GM10248 (cell line): ENCODE data around the gene S100A10.

Experiments used
- CTCF ChIA-PET: fragments of 300-600 bp; sonication (Branson Sonifier 250); formaldehyde crosslinking; extraction: SDS; loops from one replicate; lab custom pipeline; 2021; ENCODE audit warnings: antibody characterized with exemption; lab: Yijun Ruan, JAX
- POLR2A ChIA-PET: fragments of 350-650 bp; sonication (Branson Sonifier 250); formaldehyde crosslinking; extraction: SDS; loops from one replicate; lab custom pipeline; 2020; ENCODE audit warnings: antibody characterized with exemption; lab: Yijun Ruan, JAX
- DNase-seq: peaks from one replicate; pipeline ENCODE4 v3.0.0; 2012; ENCODE audit errors: extremely low spot score
- CTCF ChIP-seq: IDR thresholded peaks from 2 replicates; pipeline ENCODE4 v1.5.1; 2012; ENCODE audit warnings: mild to moderate bottlenecking, low read depth; ENCODE audit errors: extremely low read depth, missing control alignments, control extremely low read depth

S100A10 gene

GRCh38 chr1:151993734-151994496 lies at the start of gene S100A10:
S100A10 (minus strand) TSS chr1:151993859; CDS start chr1:151986230, 7,629 bp downstream.
- ChIA-PET POLR2A (no interaction called here), CTCF (interaction anchor here (1.2 to 2.0 kb wide), 3 partner anchors 8 to 60 kb away, joined by 3 to 7 read pairs (median 5); no protein-coding TSS in a partner anchor)
- no peak for TF ChIP-seq CTCF
- DNase-seq = peak; percentile 26

DNA sequence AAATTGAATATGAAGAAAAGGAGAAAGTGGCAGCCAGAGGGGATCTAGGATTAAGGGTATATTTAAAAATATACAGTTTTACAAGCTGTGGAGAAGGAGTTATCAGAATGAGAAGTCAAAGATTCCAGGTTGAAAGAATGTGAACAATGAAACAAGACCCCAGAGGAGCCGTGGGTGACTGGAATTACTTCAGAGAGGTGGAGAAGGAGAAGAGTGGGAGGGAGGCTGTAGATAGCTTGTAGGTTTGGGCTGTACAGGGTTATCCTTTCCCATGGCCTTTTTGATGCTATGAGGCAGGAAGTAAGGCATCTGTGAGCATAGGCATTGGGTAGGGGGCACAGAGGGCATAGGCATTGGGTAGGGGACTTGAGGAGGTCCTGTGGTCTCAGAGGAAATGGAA lies 48.4 kb upstream of the S100A10 start:
- DNase-seq = no peak
- CTCF ChIA-PET = interaction anchor here (1.0 to 8.8 kb wide), 6 partner anchors 10 to 416 kb away, joined by 3 to 42 read pairs (median 4); no protein-coding TSS in a partner anchor
- TF ChIP-seq CTCF = no peak
- POLR2A ChIA-PET = no interaction called here

DNA sequence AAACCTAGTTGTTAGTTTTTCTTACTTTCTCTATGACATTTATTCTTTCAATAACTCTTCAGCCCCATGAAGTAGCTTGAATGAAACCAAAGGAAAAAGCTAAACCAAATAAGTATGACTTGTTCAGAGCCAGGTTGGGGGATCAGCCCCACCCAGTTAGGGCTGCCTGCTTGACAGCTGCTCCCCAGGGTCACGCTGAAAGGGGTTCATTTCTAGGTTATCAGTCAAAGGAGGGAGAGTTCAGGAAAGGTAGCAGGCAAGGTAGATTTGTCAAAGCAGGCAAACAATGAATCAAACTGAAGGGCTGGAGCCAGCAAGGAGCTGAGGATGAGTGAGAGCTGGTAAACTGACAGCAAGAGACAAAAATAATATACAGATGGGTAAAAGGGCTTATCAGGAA lies 46.2 kb upstream of the S100A10 start:
- CTCF ChIA-PET = interaction anchor here (1.2 to 8.8 kb wide), 5 partner anchors 8 to 418 kb away, joined by 3 to 42 read pairs (median 5); no protein-coding TSS in a partner anchor
- TF ChIP-seq CTCF = no peak
- POLR2A ChIA-PET = interaction anchor here (0.6 kb wide), 1 partner anchor 51 kb away, joined by 3 read pairs; no protein-coding TSS in a partner anchor
- DNase-seq = no peak

- ChIA-PET POLR2A (no interaction called here), CTCF (interaction anchor here (1.2 to 8.8 kb wide), 5 partner anchors 9 to 419 kb away, joined by 3 to 42 read pairs (median 5); no protein-coding TSS in a partner anchor)
- TF ChIP-seq CTCF = no peak
- DNase-seq = no peak
Observed at GRCh38 chr1:152039461-152039860, 45.8 kb upstream of the S100A10 start.

GRCh38 chr1:152038871-152039270 lies 45.2 kb upstream of the S100A10 start:
- ChIA-PET CTCF (interaction anchor here (0.8 to 8.8 kb wide), 3 partner anchors 9 to 419 kb away, joined by 3 to 42 read pairs (median 4); no protein-coding TSS in a partner anchor), POLR2A (no interaction called here)
- no peak for TF ChIP-seq CTCF
- DNase-seq = no peak

GRCh38 chr1:152036267-152037216 lies 42.9 kb upstream of the S100A10 start, which contains the start of gene S100A11:
S100A11 (minus strand) TSS chr1:152037004; CDS start chr1:152036915, 89 bp downstream.
- CTCF ChIA-PET = interaction anchor here (1.0 to 8.8 kb wide), 6 partner anchors 11 to 422 kb away, joined by 3 to 42 read pairs (median 4); no protein-coding TSS in a partner anchor
- POLR2A ChIA-PET = no interaction called here
- DNase-seq = peak; percentile 66
- TF ChIP-seq CTCF = no peak
